A549 (cell line): Measurements from ENCODE around the gene MAST2. TPM values are rescaled to one million over a fixed set of nuclear protein-coding genes. Genes with fewer than 3 reads are reported as not detected.

Experiments used
- ATAC-seq, 2 experiments: fragments of 200-7000 bp in 1 of 2; fragments of >200 bp in 1 of 2; cut with Nextera tagmentation in 1 of 2; cut with Tn5 transposase in 1 of 2; 3 replicates each; pipeline versions ENCODE4 v1.8.0 to v1.9.1; 2018 to 2020; ENCODE audit warnings: mild to moderate bottlenecking in 1 of 2, moderate library complexity in 1 of 2
- CTCF ChIA-PET: fragments of 300-600 bp; sonication (Branson Sonifier 250); formaldehyde crosslinking; extraction: SDS; loops from one replicate; lab custom pipeline; 2021; ENCODE audit warnings: antibody characterized with exemption, inconsistent platforms; lab: Yijun Ruan, JAX
- POLR2A ChIA-PET: fragments of 350-600 bp; formaldehyde crosslinking; extraction: SDS; loops from one replicate; lab custom pipeline; 2021; ENCODE audit warnings: antibody characterized with exemption, inconsistent platforms; lab: Yijun Ruan, JAX
- DNase-seq, 2 experiments: peaks; one replicate each; pipeline versions ENCODE4 v3.0.0 to v3.0.0-alpha.2; 2011 to 2016; ENCODE audit warnings: low read depth in 1 of 2, low spot score in 1 of 2
- FAIRE-seq: peaks from 2 replicates; lab custom pipeline; 2011; peaks lifted over from hg19 to GRCh38; lab: Jason Lieb, UNC
- H3K27ac ChIP-seq, 2 experiments: fragments of >200 bp; sonication (Bioruptor Twin); formaldehyde crosslinking; 3 replicates each; pipeline ENCODE4 v1.5.1; 2016 to 2017
- H3K4me1 ChIP-seq: fragments of >200 bp; sonication (Bioruptor Twin); formaldehyde crosslinking; 3 replicates; pipeline ENCODE4 v1.6.1; 2016
- H3K4me2 ChIP-seq: fragments of >200 bp; sonication (Bioruptor Twin); formaldehyde crosslinking; 3 replicates; pipeline ENCODE4 v1.6.1; 2016
- H3K4me3 ChIP-seq: fragments of >200 bp; sonication (Bioruptor Twin); formaldehyde crosslinking; 3 replicates; pipeline ENCODE4 v1.5.1; 2016
- H3K9me3 ChIP-seq: fragments of >200 bp; sonication (Bioruptor Twin); formaldehyde crosslinking; 3 replicates; pipeline ENCODE4 v1.6.1; 2016
- CBX2 ChIP-seq: fragments of 200-600 bp; sonication (generic); IDR thresholded peaks from 2 replicates; pipeline ENCODE4 v1.6.1; 2016; ENCODE audit warnings: low read depth, mild to moderate bottlenecking, borderline replicate concordance
- CEBPB ChIP-seq, 2 experiments: fragments of >200 bp in 1 of 2; sonication (Bioruptor Twin) in 1 of 2; formaldehyde crosslinking in 1 of 2; IDR thresholded peaks; 2 replicates each; pipeline ENCODE4 v1.6.1; 2012 to 2016
- ESRRA ChIP-seq: fragments of 150-350 bp; IDR thresholded peaks from 2 replicates; pipeline ENCODE4 v1.6.1; 2014; ENCODE audit warnings: mild to moderate bottlenecking, low read length, borderline replicate concordance
- FOSB ChIP-seq: fragments of 250-450 bp; sonication (Bioruptor Pico); IDR thresholded peaks from 2 replicates; pipeline ENCODE4 v1.5.0; 2020; ENCODE audit warnings: mild to moderate bottlenecking, moderate library complexity
- FOSL2 ChIP-seq, 2 experiments: fragments of 450-650 bp in 1 of 2; fragments of >200 bp in 1 of 2; sonication (Bioruptor Twin) in 1 of 2; formaldehyde crosslinking; IDR thresholded peaks; 2 replicates each; pipeline versions ENCODE4 v1.5.0 to v1.6.1; 2016 to 2020; ENCODE audit warnings: mild to moderate bottlenecking in 1 of 2, moderate library complexity in 1 of 2
- HOXB13 ChIP-seq: fragments of 250-450 bp; sonication (Bioruptor Pico); IDR thresholded peaks from 2 replicates; pipeline ENCODE4 v1.5.0; 2020; ENCODE audit warnings: low read depth, mild to moderate bottlenecking, moderate library complexity
- JUN ChIP-seq, 2 experiments: fragments of >200 bp; sonication (Bioruptor Twin); formaldehyde crosslinking; IDR thresholded peaks; 2 replicates in 1 of 2; 3 replicates in 1 of 2; pipeline ENCODE4 v1.6.1; 2016 to 2017
- MAZ ChIP-seq: fragments of 150-350 bp; IDR thresholded peaks from 2 replicates; pipeline ENCODE4 v1.6.1; 2014; ENCODE audit warnings: antibody characterized with exemption, low read depth, low read length, borderline replicate concordance
- MYC ChIP-seq: IDR thresholded peaks from 2 replicates; pipeline ENCODE4 v1.6.1; 2012; ENCODE audit warnings: mild to moderate bottlenecking, inconsistent platforms, low read length, improper control_type of control experiment, borderline replicate concordance
- NPAS2 ChIP-seq: fragments of 250-450 bp; sonication (Bioruptor Pico); IDR thresholded peaks from 2 replicates; pipeline ENCODE4 v1.8.0; 2022; ENCODE audit warnings: mild to moderate bottlenecking, moderate library complexity, borderline replicate concordance
- NR3C1 ChIP-seq: fragments of >200 bp; sonication (Bioruptor Twin); formaldehyde crosslinking; IDR thresholded peaks from 3 replicates; pipeline ENCODE4 v1.6.1; 2017
- POLR2AphosphoS2 ChIP-seq: conservative IDR thresholded peaks from 2 replicates; pipeline ENCODE4 v1.6.1; 2012; ENCODE audit warnings: low read length, improper control_type of control experiment, inconsistent platforms
- RAD21 ChIP-seq, 2 experiments: fragments of >200 bp in 1 of 2; sonication (Bioruptor Twin) in 1 of 2; formaldehyde crosslinking in 1 of 2; IDR thresholded peaks in 1 of 2; conservative IDR thresholded peaks in 1 of 2; 2 replicates in 1 of 2; 3 replicates in 1 of 2; pipeline ENCODE4 v1.6.1; 2012 to 2018; ENCODE audit warnings: inconsistent platforms in 1 of 2
- RFX5 ChIP-seq: fragments of 450-650 bp; IDR thresholded peaks from 2 replicates; pipeline ENCODE4 v1.7.1; 2014; ENCODE audit warnings: antibody characterized with exemption, mild to moderate bottlenecking, moderate library complexity
- RNF2 ChIP-seq: fragments of 200-600 bp; sonication (generic); IDR thresholded peaks from 2 replicates; pipeline ENCODE4 v1.6.1; 2016; ENCODE audit warnings: low read depth, mild to moderate bottlenecking, antibody characterized with exemption, moderate library complexity, borderline replicate concordance
- SMC3 ChIP-seq: fragments of >200 bp; sonication (Bioruptor Twin); formaldehyde crosslinking; IDR thresholded peaks from 3 replicates; pipeline ENCODE4 v1.6.1; 2018; ENCODE audit warnings: inconsistent platforms
- TFCP2L1 ChIP-seq: fragments of 250-450 bp; sonication (Bioruptor Pico); IDR thresholded peaks from 2 replicates; pipeline ENCODE4 v1.5.0; 2021; ENCODE audit warnings: mild to moderate bottlenecking
- ZFP36 ChIP-seq: fragments of 450-650 bp; IDR thresholded peaks from 2 replicates; pipeline ENCODE4 v1.6.1; 2014; ENCODE audit warnings: borderline replicate concordance; ENCODE audit not compliant: partially characterized antibody
- WGBS: methylation state at CpG from one replicate; pipeline ENCODE4 v1.1.6; 2017; ENCODE audit errors: missing lambda C conversion rate; 5-methylcytosine and 5-hydroxymethylcytosine counted together
- polyA plus RNA-seq, 4 experiments: library from polyadenylated mRNA; depleted of rRNA in 3 of 4; stranded (reverse); fragments of >200 nt; fragmentation: RNase III in 1 of 4; extraction: RNeasy Plus Mini Kit Qiagen cat#74134 plus additional on column Dnase treatment in 1 of 4; gene quantifications; 2 replicates in 3 of 4; 3 replicates in 1 of 4; pipeline ENCODE4 v1.2.3, GENCODE V29; 2011 to 2017
- TF ChIP-seq, protein P1 (sequence below): IDR thresholded peaks from 2 replicates; pipeline ENCODE4 v1.6.1; 2012
- TF ChIP-seq, protein P2 (sequence below): fragments of 450-650 bp; IDR thresholded peaks from 2 replicates; pipeline ENCODE4 v1.6.1; 2014; ENCODE audit warnings: antibody characterized with exemption
- TF ChIP-seq, protein P3 (sequence below): IDR thresholded peaks from 2 replicates; pipeline ENCODE4 v1.6.1; 2012; ENCODE audit warnings: low read depth, borderline replicate concordance
- TF ChIP-seq, protein P4 (sequence below): IDR thresholded peaks from 2 replicates; pipeline ENCODE4 v1.6.1; 2012
- TF ChIP-seq, protein P5 (sequence below): fragments of >200 bp; sonication (Bioruptor Twin); formaldehyde crosslinking; IDR thresholded peaks from 3 replicates; pipeline ENCODE4 v1.6.1; 2016
- TF ChIP-seq, protein P6 (sequence below): fragments of >200 bp; sonication (Bioruptor Twin); formaldehyde crosslinking; IDR thresholded peaks from 3 replicates; pipeline ENCODE4 v1.5.1; 2016

The MAST2 gene
- polyA plus RNA-seq, 2 of the 4 experiments (the other 2 are of a cell fraction), result 19.3 to 20.5 TPM

DNA sequence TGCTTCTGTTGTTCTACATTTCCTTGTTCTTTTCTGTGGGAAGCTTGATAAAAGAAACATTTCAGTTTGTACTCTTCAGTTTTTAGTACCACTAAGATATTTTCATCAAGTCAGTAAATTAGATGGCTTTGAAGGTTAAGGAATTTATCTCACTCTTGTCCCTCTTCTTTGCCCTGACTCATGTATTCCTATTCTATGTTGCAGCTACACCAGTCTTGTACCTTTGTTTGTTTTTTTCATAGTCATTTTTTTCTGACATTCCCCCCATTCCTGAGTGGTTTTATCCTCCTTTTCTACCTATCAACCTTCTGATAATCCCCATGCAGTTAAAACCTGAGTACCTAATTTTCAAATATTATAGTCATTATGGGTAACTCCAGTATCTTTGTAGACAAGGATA is 65.4 kb downstream of the MAST2 start:
- H3K9me3 ChIP-seq, result no peaks in the 10 kb centered on the region
- ChIA-PET POLR2A (no interaction called here), CTCF (no interaction called here)
- FAIRE-seq (no peak), ATAC-seq (peak in 1 of 2 experiments; percentile 50; a peak in 3 of 6 replicates), DNase-seq (no peak)
- peak overlapping the region; percentile 73 to 84 for H3K27ac ChIP-seq
- H3K4me3 ChIP-seq, result no peak overlapping the region
- TF ChIP-seq FOSL2 (IDR thresholded peaks at IDR 0.05) (no peak), FOSL2 (CRISPR knock-in tag; IDR thresholded peaks at IDR 0.05) (no peak), SMC3 (no peak), ESRRA (no peak), RNF2 (no peak), HOXB13 (CRISPR knock-in tag) (no peak), NPAS2 (no peak), CBX2 (no peak), RAD21 (conservative IDR thresholded peaks at IDR 0.05 in 1 of 2, IDR thresholded peaks at IDR 0.05 in 1 of 2) (no peak), CEBPB (IDR thresholded peaks at IDR 0.05) (no peak)
- TF ChIP-seq, protein P1, sequence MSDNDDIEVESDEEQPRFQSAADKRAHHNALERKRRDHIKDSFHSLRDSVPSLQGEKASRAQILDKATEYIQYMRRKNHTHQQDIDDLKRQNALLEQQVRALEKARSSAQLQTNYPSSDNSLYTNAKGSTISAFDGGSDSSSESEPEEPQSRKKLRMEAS, result no peak
- TF ChIP-seq, protein P2, sequence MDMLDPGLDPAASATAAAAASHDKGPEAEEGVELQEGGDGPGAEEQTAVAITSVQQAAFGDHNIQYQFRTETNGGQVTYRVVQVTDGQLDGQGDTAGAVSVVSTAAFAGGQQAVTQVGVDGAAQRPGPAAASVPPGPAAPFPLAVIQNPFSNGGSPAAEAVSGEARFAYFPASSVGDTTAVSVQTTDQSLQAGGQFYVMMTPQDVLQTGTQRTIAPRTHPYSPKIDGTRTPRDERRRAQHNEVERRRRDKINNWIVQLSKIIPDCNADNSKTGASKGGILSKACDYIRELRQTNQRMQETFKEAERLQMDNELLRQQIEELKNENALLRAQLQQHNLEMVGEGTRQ, result no peak
- H3K4me1 ChIP-seq, result peaks cover 82% of the 10 kb centered on the region
- H3K4me2 ChIP-seq, result peak overlapping the region; percentile 81

DNA sequence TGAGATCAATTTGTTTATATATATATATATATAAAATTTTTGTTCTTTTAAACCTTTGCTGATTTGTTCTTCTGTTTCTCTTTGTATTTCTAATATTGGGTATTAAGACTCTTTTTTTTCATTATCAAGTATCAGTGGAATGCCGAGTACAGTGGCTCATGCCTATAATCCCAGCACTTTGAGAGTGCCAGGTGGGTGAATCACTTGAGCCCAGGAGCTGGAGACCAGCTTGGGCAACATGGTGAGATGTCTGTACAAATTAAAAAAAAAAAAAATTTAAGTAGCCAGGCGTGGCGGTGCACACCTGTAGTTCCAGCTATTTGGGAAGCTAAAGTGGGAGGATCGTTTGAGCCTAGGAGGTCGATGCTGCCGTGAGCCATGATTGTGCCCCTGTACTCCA is 67.1 kb downstream of the MAST2 start:
- H3K4me1 ChIP-seq, result peaks cover 76% of the 10 kb centered on the region
- WGBS, result 85% methylated on average over 6 of the region's 6 CpGs
- ATAC-seq, result no peak
- peak in 1 of 2 experiments; percentile 21 for DNase-seq
- H3K9me3 ChIP-seq, result no peaks in the 10 kb centered on the region
- TF ChIP-seq RAD21 (conservative IDR thresholded peaks at IDR 0.05 in 1 of 2, IDR thresholded peaks at IDR 0.05 in 1 of 2), result no peak
- no peak for TF ChIP-seq MYC
- TF ChIP-seq, protein P3, sequence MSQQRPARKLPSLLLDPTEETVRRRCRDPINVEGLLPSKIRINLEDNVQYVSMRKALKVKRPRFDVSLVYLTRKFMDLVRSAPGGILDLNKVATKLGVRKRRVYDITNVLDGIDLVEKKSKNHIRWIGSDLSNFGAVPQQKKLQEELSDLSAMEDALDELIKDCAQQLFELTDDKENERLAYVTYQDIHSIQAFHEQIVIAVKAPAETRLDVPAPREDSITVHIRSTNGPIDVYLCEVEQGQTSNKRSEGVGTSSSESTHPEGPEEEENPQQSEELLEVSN, result no peak
- TF ChIP-seq, protein P4, sequence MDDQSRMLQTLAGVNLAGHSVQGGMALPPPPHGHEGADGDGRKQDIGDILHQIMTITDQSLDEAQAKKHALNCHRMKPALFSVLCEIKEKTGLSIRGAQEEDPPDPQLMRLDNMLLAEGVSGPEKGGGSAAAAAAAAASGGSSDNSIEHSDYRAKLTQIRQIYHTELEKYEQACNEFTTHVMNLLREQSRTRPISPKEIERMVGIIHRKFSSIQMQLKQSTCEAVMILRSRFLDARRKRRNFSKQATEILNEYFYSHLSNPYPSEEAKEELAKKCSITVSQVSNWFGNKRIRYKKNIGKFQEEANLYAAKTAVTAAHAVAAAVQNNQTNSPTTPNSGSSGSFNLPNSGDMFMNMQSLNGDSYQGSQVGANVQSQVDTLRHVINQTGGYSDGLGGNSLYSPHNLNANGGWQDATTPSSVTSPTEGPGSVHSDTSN, result no peak
- no peak for TF ChIP-seq ZFP36
- TF ChIP-seq, protein P5, sequence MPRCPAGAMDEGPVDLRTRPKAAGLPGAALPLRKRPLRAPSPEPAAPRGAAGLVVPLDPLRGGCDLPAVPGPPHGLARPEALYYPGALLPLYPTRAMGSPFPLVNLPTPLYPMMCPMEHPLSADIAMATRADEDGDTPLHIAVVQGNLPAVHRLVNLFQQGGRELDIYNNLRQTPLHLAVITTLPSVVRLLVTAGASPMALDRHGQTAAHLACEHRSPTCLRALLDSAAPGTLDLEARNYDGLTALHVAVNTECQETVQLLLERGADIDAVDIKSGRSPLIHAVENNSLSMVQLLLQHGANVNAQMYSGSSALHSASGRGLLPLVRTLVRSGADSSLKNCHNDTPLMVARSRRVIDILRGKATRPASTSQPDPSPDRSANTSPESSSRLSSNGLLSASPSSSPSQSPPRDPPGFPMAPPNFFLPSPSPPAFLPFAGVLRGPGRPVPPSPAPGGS, result no peak
- TF ChIP-seq, protein P6, sequence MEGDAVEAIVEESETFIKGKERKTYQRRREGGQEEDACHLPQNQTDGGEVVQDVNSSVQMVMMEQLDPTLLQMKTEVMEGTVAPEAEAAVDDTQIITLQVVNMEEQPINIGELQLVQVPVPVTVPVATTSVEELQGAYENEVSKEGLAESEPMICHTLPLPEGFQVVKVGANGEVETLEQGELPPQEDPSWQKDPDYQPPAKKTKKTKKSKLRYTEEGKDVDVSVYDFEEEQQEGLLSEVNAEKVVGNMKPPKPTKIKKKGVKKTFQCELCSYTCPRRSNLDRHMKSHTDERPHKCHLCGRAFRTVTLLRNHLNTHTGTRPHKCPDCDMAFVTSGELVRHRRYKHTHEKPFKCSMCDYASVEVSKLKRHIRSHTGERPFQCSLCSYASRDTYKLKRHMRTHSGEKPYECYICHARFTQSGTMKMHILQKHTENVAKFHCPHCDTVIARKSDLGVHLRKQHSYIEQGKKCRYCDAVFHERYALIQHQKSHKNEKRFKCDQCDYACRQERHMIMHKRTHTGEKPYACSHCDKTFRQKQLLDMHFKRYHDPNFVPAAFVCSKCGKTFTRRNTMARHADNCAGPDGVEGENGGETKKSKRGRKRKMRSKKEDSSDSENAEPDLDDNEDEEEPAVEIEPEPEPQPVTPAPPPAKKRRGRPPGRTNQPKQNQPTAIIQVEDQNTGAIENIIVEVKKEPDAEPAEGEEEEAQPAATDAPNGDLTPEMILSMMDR, result no peak
- TF ChIP-seq NR3C1, result no peak
- TF ChIP-seq POLR2AphosphoS2, result no peak
- TF ChIP-seq TFCP2L1, result no peak
- no peak for TF ChIP-seq MAZ
- no peak for TF ChIP-seq JUN (IDR thresholded peaks at IDR 0.05)
- TF ChIP-seq FOSB, result no peak
- TF ChIP-seq, protein P2, result no peak
- no peak for TF ChIP-seq RFX5
- H3K4me3 ChIP-seq, result no peak overlapping the region
- H3K27ac ChIP-seq, result peak overlapping the region; percentile 69 to 84
- CTCF ChIA-PET, result interaction anchor here (1.0 kb wide), 1 partner anchor 181 kb away, joined by 3 read pairs; no protein-coding TSS in a partner anchor
- POLR2A ChIA-PET, result no interaction called here
- H3K4me2 ChIP-seq, result peak overlapping the region; percentile 81
- no peak for FAIRE-seq
